ENCODE data around the gene LYAR.

Gene LYAR

GRCh38 chr4:4289941-4290850 is at the start of gene LYAR, which contains the start of gene ZBTB49:
Gene LYAR (minus strand): TSS chr4:4290154. CDS start chr4:4283742, 6,412 bp downstream.
Gene ZBTB49 (plus strand): TSS chr4:4290251. CDS start chr4:4299946, 9,695 bp downstream.
- peak; percentile 95 to 97 for DNase-seq

GRCh38 chr4:4339504-4340085 is 49.6 kb upstream of the LYAR start:
- no peak for DNase-seq

- DNase-seq, result no peak
These were observed 48.5 kb upstream of the LYAR start for GRCh38 chr4:4338210-4339001.

- peak; percentile 62 to 64 for DNase-seq
These were observed 45.0 kb upstream of the LYAR start for GRCh38 chr4:4334798-4335520.

GRCh38 chr4:4333265-4333706 is 43.3 kb upstream of the LYAR start:
- DNase-seq, result no peak

- no peak for DNase-seq
These were observed 42.6 kb upstream of the LYAR start for GRCh38 chr4:4332529-4332928.

- no peak for DNase-seq
These were observed 40.8 kb upstream of the LYAR start for GRCh38 chr4:4330794-4331193.

- DNase-seq, result no peak
These were observed 39.5 kb upstream of the LYAR start for GRCh38 chr4:4329496-4329895.

- DNase-seq, result no peak
These were observed 38.9 kb upstream of the LYAR start for GRCh38 chr4:4328840-4329239.

GRCh38 chr4:4328206-4328605 is 38.3 kb upstream of the LYAR start:
- no peak for DNase-seq

- no peak for DNase-seq
These were observed 37.7 kb upstream of the LYAR start for GRCh38 chr4:4327652-4328121.

- DNase-seq, result no peak
These were observed 36.2 kb upstream of the LYAR start for GRCh38 chr4:4326166-4326565.

- no peak for DNase-seq
These were observed 35.4 kb upstream of the LYAR start for GRCh38 chr4:4325321-4325720.

GRCh38 chr4:4323705-4324534 is 34.0 kb upstream of the LYAR start:
- no peak for DNase-seq

GRCh38 chr4:4321951-4322688 is 32.2 kb upstream of the LYAR start:
- no peak for DNase-seq

GRCh38 chr4:4320951-4321714 is 31.2 kb upstream of the LYAR start:
- no peak for DNase-seq

GRCh38 chr4:4320528-4320927 is 30.6 kb upstream of the LYAR start:
- no peak for DNase-seq

GRCh38 chr4:4317496-4318232 is 27.7 kb upstream of the LYAR start:
- DNase-seq, result no peak

GRCh38 chr4:4316150-4316495 is 26.2 kb upstream of the LYAR start:
- no peak for DNase-seq

Measured in stimulated activated CD4-positive, alpha-beta T cell treated with anti-CD3 and anti-CD28 coated beads, Interleukin-2, amount 100 ng/mL, for 48 hours (primary cell).